ENCODE results near the gene CARMIL3.
"Not testable (repeated sequence)": the region's sequence is repeated elsewhere in the genome, so short reads cannot be mapped to it uniquely, and the experiment has no call there.

- TF ChIP-seq CTCF, POLR2A (IDR thresholded peaks at IDR 0.05): not testable (repeated sequence)
Observed at GRCh38 chr14:24035769-24036168, 16.0 kb upstream of the CARMIL3 start.
